ENCODE results near the gene COL9A3. TPM values are rescaled to one million over a fixed set of nuclear protein-coding genes. Genes with fewer than 3 reads are reported as not detected.

COL9A3 gene
- total RNA-seq, 1 donor from 2014 or later = 78.7 TPM

- Mint-ChIP-seq H3K27me3 (ENCODE audit: unreplicated experiment) (peaks cover 6% of the 10 kb centered on the region), H3K36me3 (ENCODE audit: unreplicated experiment) (no peaks in the 10 kb centered on the region), H3K4me1 (ENCODE audit: low read depth, unreplicated experiment) (peaks cover 29% of the 10 kb centered on the region), H3K27ac (ENCODE audit: unreplicated experiment) (no peak overlapping the region), H3K4me3 (ENCODE audit: unreplicated experiment) (no peak overlapping the region), H3K9me3 (ENCODE audit: unreplicated experiment) (peaks cover 5% of the 10 kb centered on the region)
- no peak for DNase-seq
- TF ChIP-seq, protein P1, sequence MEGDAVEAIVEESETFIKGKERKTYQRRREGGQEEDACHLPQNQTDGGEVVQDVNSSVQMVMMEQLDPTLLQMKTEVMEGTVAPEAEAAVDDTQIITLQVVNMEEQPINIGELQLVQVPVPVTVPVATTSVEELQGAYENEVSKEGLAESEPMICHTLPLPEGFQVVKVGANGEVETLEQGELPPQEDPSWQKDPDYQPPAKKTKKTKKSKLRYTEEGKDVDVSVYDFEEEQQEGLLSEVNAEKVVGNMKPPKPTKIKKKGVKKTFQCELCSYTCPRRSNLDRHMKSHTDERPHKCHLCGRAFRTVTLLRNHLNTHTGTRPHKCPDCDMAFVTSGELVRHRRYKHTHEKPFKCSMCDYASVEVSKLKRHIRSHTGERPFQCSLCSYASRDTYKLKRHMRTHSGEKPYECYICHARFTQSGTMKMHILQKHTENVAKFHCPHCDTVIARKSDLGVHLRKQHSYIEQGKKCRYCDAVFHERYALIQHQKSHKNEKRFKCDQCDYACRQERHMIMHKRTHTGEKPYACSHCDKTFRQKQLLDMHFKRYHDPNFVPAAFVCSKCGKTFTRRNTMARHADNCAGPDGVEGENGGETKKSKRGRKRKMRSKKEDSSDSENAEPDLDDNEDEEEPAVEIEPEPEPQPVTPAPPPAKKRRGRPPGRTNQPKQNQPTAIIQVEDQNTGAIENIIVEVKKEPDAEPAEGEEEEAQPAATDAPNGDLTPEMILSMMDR (IDR thresholded peaks at IDR 0.05; ENCODE audit: partially characterized antibody, unreplicated experiment) = no peak
Measured at GRCh38 chr20:62839261-62839660, 22.4 kb downstream of the COL9A3 start.

DNA sequence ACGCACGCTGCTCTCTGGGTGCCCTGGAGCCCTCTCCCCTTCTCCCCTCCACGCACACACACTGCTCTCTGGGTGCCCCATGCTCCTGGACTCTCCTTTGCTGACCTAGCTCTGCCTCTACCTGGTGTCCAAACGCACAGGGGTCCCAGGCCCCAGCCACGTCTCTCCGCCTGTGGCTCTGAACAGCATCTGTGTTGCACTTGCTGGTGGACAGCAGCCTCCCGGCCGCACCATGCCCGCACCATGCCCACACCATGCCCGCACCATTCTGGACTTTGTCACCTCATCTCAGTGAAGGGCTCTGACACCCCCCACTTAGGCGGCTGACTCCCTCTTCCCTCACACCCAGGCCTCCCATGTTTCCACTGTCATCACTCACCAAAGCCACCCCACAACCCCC is 23.0 kb downstream of the COL9A3 start:
- DNase-seq = no peak
- Mint-ChIP-seq H3K36me3 (ENCODE audit: unreplicated experiment) (no peaks in the 10 kb centered on the region), H3K27ac (ENCODE audit: unreplicated experiment) (no peak overlapping the region), H3K9me3 (ENCODE audit: unreplicated experiment) (peaks cover 5% of the 10 kb centered on the region), H3K4me3 (ENCODE audit: unreplicated experiment) (no peak overlapping the region), H3K4me1 (ENCODE audit: low read depth, unreplicated experiment) (peaks cover 30% of the 10 kb centered on the region), H3K27me3 (ENCODE audit: unreplicated experiment) (peaks cover 6% of the 10 kb centered on the region)
- TF ChIP-seq, protein P1 (IDR thresholded peaks at IDR 0.05; ENCODE audit: partially characterized antibody, unreplicated experiment) = no peak

GRCh38 chr20:62840244-62841197 is 23.7 kb downstream of the COL9A3 start:
- peaks cover 28% of the 10 kb centered on the region for H3K4me1 Mint-ChIP-seq (ENCODE audit: low read depth, unreplicated experiment)
- H3K4me3 Mint-ChIP-seq (ENCODE audit: unreplicated experiment) = no peak overlapping the region
- no peaks in the 10 kb centered on the region for H3K36me3 Mint-ChIP-seq (ENCODE audit: unreplicated experiment)
- no peak overlapping the region for H3K27ac Mint-ChIP-seq (ENCODE audit: unreplicated experiment)
- H3K9me3 Mint-ChIP-seq (ENCODE audit: unreplicated experiment) = peaks cover 7% of the 10 kb centered on the region
- no peak for DNase-seq
- TF ChIP-seq, protein P1 (IDR thresholded peaks at IDR 0.05; ENCODE audit: partially characterized antibody, unreplicated experiment) = no peak
- H3K27me3 Mint-ChIP-seq (ENCODE audit: unreplicated experiment) = peaks cover 8% of the 10 kb centered on the region

- Mint-ChIP-seq H3K4me3 (ENCODE audit: unreplicated experiment) (peak overlapping the region; percentile 26), H3K27me3 (ENCODE audit: unreplicated experiment) (peaks cover 15% of the 10 kb centered on the region), H3K36me3 (ENCODE audit: unreplicated experiment) (no peaks in the 10 kb centered on the region), H3K27ac (ENCODE audit: unreplicated experiment) (peak overlapping the region; percentile 15), H3K9me3 (ENCODE audit: unreplicated experiment) (peaks cover 16% of the 10 kb centered on the region), H3K4me1 (ENCODE audit: low read depth, unreplicated experiment) (peaks cover 38% of the 10 kb centered on the region)
- DNase-seq = no peak
- TF ChIP-seq, protein P1 (IDR thresholded peaks at IDR 0.05; ENCODE audit: partially characterized antibody, unreplicated experiment) = no peak
Measured at GRCh38 chr20:62841705-62842212, 24.9 kb downstream of the COL9A3 start.

GRCh38 chr20:62843656-62844055 is 26.8 kb downstream of the COL9A3 start:
- Mint-ChIP-seq H3K27ac (ENCODE audit: unreplicated experiment) (no peak overlapping the region), H3K27me3 (ENCODE audit: unreplicated experiment) (peaks cover 15% of the 10 kb centered on the region)

More at GRCh38 chr20:62843656-62844055, 26.8 kb downstream of the COL9A3 start:
- no peak for DNase-seq
- H3K4me3 Mint-ChIP-seq (ENCODE audit: unreplicated experiment) = no peak overlapping the region
- H3K9me3 Mint-ChIP-seq (ENCODE audit: unreplicated experiment) = peaks cover 16% of the 10 kb centered on the region
- TF ChIP-seq, protein P1 (IDR thresholded peaks at IDR 0.05; ENCODE audit: partially characterized antibody, unreplicated experiment) = no peak
- peaks cover 42% of the 10 kb centered on the region for H3K4me1 Mint-ChIP-seq (ENCODE audit: low read depth, unreplicated experiment)
- H3K36me3 Mint-ChIP-seq (ENCODE audit: unreplicated experiment) = no peaks in the 10 kb centered on the region
